HG03442 (cell line): ENCODE measurements around the gene RRM2.
"Not testable (repeated sequence)": the region's sequence is repeated elsewhere in the genome, so short reads cannot be mapped to it uniquely, and the experiment has no call there.

ENCODE experiments used
- ATAC-seq: cut with Tn5 transposase; IDR thresholded peaks from one replicate; pipeline ENCODE4 v1.9.1; 2021; ENCODE audit warnings: mild to moderate bottlenecking, moderate library complexity; ENCODE audit not compliant: unreplicated experiment

RRM2 gene

DNA sequence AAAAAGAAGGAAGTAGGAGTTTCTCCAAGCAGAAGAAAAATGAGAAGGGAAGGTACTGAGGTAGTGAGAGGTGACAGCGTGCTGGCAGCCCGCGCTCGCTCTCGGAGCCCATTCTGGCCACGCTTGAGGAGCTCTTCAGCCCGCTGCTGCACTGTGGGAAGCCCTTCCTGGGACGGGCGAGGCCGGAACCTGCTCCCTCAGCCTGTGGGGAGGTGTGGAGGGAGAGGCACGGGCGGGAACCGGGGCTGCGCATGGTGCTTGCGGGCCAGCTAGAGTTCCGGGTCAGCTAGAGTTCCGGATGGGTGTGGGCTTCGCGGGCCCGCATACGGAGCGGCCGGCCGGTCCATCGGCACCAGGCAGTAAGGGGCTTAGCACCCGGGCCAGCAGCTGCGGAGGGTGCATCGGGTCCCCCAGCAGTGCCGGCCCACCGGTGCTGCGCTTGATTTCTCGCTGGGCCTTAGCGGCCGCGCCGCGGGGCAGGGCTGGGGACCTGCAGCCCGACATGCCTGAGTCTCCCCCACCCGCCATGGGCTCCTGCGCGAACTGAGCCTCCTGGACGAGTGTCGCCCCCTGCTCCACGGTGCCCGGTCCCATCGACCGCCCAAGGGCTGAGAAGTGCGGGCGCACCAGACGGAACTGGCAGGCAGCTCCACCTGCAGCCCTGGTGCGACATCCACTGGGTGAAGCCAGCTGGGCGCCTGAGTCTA, 31.2 kb upstream of the RRM2 start:
- no peak for ATAC-seq

- not testable (repeated sequence) for ATAC-seq
These were observed 30.7 kb upstream of the RRM2 start for GRCh38 chr2:10091889-10092244.

- ATAC-seq = no peak
These were observed 28.2 kb upstream of the RRM2 start for GRCh38 chr2:10094271-10094814.

- ATAC-seq = no peak
These were observed 27.4 kb upstream of the RRM2 start for GRCh38 chr2:10095175-10095574.

- ATAC-seq = no peak
These were observed 25.9 kb upstream of the RRM2 start for GRCh38 chr2:10096641-10097040.

DNA sequence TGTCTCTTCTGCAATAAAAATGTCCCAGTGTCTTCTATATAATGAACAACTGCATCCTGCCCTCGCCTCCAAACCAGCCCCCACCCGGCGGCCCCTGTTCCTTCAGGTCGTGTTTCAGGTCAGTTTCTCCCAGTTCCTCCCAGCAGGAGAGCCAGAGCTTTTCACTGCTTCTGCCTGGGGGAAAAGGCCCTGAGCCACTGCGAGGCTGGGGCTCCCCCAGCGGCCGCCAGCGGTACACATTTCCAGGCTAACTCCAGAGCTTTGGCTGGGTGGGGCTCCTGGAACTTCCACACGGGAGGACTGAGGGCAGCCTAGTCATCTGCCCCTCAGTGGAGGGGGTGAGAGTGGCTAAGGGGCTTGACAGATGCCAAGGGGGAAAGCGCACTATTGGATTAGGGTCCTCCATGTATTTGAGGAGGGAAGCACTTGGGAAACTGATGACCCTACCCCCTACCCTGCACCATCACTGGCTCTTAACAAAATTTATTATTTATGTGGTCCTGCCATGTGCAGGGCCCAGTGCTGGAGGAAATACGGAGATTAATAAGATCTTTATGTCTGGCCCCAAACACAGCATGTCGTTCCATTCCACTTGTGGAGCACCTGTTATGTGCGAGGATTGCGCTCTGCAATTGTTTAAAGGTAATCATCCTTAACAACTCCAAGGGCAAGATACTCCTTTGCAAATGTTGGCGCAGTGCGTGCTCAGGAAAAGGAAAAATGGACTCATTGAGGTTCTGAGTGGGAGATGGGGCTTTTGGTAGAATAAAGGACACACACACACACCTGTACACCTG, 25.0 kb upstream of the RRM2 start:
- no peak for ATAC-seq

DNA sequence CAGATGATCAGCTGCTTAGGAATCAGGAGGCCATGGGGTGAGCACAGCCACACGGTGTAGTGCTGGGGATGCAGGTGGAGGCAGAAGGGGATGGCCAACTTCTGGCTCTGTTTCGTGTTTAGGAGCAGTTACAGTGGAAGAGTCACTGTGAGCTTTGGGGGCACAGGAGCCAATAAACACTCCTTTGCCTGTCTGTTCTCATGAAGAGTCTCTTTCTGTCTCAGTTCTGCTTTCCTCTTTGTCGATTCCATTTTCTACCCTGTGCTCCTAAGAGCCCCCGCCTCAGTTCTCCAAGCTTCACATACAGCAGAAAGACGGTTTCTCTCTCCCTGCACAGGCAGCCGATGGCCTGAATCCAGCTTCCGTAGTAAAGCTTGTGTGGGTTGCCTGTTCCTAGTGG, 21.0 kb upstream of the RRM2 start:
- ATAC-seq = no peak

DNA sequence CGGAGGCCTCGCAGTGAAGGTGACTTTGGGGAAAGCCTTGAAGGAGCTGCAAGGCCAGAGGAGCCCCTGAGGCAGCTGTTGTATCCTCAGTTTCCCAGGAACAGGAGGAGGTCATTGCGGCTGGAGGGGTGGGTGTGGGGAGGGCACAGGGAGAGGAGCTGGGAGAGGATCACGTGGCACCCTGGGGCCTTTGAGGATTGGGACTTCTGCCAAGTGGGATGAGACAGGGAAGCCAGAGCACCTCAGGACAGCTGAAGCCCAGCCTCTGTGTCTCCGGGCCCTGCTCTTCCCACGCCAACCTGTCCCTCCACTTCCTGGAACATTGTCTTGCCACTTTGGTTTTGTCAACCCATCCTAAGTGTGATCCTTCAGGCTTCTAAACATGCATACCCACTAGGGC, 19.4 kb upstream of the RRM2 start:
- no peak for ATAC-seq

DNA sequence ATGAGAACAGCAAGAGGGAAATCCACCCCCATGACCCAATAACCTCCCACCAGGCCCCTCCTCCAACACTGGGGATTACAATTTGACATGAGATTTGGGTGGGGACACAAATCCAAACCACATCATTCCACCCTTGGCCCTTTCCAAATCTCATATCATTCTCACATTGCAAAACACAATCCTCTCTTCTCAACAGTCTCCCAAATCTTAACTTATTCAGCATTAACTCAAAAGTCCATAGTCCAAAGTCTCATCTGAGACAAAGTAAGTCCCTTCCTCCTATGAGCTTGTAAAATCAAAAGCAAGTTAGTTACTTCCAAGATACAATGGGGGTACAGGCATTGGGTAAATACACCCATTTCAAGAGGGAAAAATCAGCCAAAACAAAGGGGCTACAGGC, 17.6 kb upstream of the RRM2 start:
- not testable (repeated sequence) for ATAC-seq

- no peak for ATAC-seq
These were observed 13.2 kb upstream of the RRM2 start for GRCh38 chr2:10109311-10109710.

GRCh38 chr2:10119027-10119325, 3.6 kb upstream of the RRM2 start:
- ATAC-seq = no peak

GRCh38 chr2:10119601-10120157, 2.9 kb upstream of the RRM2 start:
- no peak for ATAC-seq

DNA sequence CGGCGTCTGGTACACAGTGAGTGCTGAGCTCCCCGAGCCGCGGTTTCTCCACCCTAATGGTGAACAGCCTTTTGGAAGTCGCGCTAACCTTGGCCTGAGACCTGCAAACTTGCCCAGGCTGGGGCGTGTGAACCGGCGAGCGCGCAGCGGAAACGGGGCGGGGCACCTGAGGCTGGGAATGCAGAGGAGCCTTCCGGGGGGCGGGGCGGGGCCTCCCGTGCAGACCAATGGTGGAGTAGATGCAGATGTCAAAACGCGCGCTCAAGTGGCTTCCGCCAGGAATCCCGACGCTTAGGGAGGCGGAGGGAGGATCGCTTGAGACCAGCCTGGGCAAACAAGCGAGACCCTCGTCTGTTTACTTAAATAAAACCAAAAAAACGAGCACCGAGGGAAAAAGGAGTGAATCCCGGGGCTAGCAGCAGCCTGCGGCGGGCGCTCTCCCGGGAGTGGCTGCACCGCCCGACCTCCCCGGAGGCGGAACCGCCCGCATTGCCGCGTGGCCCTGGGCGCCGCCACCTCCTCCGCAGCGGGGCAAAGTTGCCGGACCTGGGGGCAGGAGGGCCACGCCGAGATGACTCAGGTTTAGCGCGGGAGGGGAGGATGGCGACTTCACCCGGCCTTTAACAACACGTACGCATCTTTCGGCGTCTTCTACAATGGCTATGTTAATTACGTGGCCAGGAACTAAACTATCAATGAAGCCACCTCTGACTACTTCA, 2.2 kb upstream of the RRM2 start:
- peak; percentile 59 for ATAC-seq

DNA sequence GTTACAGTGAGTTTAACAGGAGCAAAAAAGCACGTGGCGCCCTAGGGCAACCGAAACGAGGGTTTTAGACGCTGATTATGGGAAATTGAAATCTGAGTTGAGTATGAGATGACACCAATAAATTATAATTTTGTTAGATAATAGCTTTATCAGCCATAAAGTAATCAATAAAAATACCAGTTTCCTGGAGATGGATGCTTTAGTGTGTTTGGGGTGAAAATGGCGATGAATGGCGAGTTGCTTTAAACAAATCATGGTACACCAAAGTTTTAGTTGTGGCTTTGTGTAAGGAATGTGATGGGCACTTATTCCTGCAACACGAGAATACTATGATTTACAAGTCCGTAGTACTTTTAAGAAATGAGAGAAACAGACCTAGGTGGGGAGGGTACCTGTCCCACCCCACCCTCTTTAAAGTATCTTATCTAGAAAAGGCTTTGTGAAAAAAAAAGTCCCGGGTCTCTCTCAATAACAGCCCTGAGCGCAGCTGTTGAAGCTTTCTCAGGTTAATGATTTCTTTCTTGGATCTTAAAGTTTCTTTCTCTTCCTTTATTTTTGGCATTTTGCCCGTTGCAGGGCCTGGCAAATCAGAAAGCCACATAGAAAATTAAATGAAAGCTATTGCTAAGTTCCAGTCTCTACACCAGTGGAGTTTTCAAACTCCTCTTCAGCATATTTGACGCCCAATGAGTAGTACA, 1.5 kb upstream of the RRM2 start:
- no peak for ATAC-seq

- no peak for ATAC-seq
These were observed 742 bp downstream of the RRM2 start for GRCh38 chr2:10123281-10123680.

DNA sequence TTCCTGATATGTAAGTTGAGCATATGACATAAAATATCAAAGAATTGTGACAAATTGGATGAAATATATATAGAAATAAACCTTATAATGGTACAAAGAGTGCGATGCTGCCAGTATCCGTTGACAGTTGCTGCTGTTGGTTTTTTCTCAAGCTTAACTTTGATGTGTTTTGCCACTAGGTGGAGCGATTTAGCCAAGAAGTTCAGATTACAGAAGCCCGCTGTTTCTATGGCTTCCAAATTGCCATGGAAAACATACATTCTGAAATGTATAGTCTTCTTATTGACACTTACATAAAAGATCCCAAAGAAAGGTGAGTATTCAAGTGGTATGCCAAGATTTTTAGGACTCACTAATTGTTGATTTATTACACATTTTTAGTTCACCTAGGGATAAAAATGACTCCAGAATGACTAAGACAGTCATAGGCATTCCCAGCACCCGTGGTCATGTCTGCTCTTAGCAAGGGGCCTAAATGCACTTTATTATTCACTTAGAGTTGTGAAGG, 2.1 kb downstream of the RRM2 start:
- ATAC-seq = no peak

GRCh38 chr2:10125842-10126631, 3.5 kb downstream of the RRM2 start:
- no peak for ATAC-seq

- ATAC-seq = no peak
These were observed 4.1 kb downstream of the RRM2 start for GRCh38 chr2:10126632-10127026.

DNA sequence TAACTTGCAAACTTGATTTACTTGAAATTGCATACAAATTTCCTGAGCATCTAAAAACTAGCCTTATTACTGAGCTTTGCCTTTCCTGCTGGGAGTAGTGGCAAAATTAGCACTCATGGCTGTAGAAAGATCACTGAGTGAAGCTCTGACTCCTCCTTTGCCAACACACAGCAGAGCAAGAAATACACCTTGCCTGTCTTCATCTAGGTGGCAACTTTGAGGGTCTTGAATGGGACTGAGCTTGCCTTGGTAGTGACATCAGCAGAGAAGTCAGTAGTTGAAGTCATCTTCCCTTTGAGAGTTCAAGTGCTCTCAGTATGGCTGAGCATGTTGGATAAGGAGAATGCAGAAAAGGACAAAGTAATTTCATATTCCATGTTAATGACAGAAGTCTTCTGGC, 5.9 kb downstream of the RRM2 start:
- no peak for ATAC-seq

DNA sequence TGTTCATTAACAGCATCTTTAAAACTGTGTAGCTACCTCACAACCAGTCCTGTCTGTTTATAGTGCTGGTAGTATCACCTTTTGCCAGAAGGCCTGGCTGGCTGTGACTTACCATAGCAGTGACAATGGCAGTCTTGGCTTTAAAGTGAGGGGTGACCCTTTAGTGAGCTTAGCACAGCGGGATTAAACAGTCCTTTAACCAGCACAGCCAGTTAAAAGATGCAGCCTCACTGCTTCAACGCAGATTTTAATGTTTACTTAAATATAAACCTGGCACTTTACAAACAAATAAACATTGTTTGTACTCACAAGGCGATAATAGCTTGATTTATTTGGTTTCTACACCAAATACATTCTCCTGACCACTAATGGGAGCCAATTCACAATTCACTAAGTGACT, 7.0 kb downstream of the RRM2 start:
- no peak for ATAC-seq
